Brain microvascular endothelial cell (primary cell): ENCODE data around the gene TBXA2R.
"Not testable (repeated sequence)": the region's sequence is repeated elsewhere in the genome, so short reads cannot be mapped to it uniquely, and the experiment has no call there.

ENCODE experiments used
- DNase-seq: peaks from one replicate; pipeline ENCODE4 v3.0.0-alpha.2; 2020
- H3K27ac ChIP-seq: fragments of 250-450 bp; sonication (Bioruptor Pico); 2 replicates; pipeline ENCODE4 v1.5.1; 2020; ENCODE audit warnings: mild to moderate bottlenecking, moderate library complexity
- H3K27me3 ChIP-seq: fragments of 250-450 bp; sonication (Bioruptor Pico); replicated peaks from 2 replicates; pipeline ENCODE4 v1.5.1; 2020; ENCODE audit warnings: mild to moderate bottlenecking
- H3K36me3 ChIP-seq: fragments of 250-450 bp; sonication (Bioruptor Pico); replicated peaks from 2 replicates; pipeline ENCODE4 v1.5.1; 2020; ENCODE audit warnings: mild to moderate bottlenecking
- H3K4me3 ChIP-seq: 2 replicates; pipeline ENCODE4 v1.5.1; 2011; ENCODE audit warnings: low read depth, mild to moderate bottlenecking, control low read depth, low read length, moderate library complexity
- in situ Hi-C: cut with HindIII; loops from 2 replicates; pipeline ENCODE4 v1.10.0; 2017; ENCODE audit warnings: low sequenced_read_pairs, low pct_ligation_motif_present
- TF ChIP-seq, protein P1 (sequence below): IDR thresholded peaks from 2 replicates; pipeline ENCODE4 v1.5.1; 2011; ENCODE audit warnings: low read depth, mild to moderate bottlenecking, moderate library complexity, low read length, control low read depth, inconsistent platforms; ENCODE audit errors: missing control alignments

Gene TBXA2R

DNA sequence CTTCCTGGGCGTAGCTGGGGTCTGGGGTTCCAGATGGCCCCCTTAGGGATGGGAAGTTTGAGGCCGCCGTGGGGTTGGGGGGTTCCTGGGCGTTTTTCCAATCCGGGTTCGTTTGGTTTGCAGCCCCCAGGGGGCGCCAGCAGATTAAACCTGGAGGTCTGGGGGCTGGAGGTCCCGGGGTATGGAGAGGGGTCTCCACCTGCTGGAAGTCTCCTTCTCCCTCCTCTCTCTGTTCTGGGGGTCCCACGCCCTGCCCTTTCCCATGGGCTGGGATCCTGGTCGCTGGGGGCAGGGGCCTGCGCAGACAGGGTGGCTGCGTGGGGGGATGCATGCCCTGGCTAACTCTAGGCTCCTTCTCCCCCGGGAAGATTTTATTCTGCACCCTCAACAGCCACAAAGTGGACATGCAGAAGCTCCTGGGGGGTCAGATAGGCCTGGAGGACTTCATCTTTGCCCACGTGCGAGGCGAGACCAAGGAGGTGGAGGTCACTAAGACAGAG lies 20.5 kb downstream of the TBXA2R start:
- no peak for DNase-seq
- Histone ChIP-seq H3K4me3 (peak overlapping the region; percentile 45), H3K27ac (no peak overlapping the region), H3K36me3 (no peaks in the 10 kb centered on the region), H3K27me3 (no peaks in the 10 kb centered on the region)
- TF ChIP-seq, protein P1, sequence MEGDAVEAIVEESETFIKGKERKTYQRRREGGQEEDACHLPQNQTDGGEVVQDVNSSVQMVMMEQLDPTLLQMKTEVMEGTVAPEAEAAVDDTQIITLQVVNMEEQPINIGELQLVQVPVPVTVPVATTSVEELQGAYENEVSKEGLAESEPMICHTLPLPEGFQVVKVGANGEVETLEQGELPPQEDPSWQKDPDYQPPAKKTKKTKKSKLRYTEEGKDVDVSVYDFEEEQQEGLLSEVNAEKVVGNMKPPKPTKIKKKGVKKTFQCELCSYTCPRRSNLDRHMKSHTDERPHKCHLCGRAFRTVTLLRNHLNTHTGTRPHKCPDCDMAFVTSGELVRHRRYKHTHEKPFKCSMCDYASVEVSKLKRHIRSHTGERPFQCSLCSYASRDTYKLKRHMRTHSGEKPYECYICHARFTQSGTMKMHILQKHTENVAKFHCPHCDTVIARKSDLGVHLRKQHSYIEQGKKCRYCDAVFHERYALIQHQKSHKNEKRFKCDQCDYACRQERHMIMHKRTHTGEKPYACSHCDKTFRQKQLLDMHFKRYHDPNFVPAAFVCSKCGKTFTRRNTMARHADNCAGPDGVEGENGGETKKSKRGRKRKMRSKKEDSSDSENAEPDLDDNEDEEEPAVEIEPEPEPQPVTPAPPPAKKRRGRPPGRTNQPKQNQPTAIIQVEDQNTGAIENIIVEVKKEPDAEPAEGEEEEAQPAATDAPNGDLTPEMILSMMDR, result peak; percentile 79
- in situ Hi-C loops, result no loop called here

DNA sequence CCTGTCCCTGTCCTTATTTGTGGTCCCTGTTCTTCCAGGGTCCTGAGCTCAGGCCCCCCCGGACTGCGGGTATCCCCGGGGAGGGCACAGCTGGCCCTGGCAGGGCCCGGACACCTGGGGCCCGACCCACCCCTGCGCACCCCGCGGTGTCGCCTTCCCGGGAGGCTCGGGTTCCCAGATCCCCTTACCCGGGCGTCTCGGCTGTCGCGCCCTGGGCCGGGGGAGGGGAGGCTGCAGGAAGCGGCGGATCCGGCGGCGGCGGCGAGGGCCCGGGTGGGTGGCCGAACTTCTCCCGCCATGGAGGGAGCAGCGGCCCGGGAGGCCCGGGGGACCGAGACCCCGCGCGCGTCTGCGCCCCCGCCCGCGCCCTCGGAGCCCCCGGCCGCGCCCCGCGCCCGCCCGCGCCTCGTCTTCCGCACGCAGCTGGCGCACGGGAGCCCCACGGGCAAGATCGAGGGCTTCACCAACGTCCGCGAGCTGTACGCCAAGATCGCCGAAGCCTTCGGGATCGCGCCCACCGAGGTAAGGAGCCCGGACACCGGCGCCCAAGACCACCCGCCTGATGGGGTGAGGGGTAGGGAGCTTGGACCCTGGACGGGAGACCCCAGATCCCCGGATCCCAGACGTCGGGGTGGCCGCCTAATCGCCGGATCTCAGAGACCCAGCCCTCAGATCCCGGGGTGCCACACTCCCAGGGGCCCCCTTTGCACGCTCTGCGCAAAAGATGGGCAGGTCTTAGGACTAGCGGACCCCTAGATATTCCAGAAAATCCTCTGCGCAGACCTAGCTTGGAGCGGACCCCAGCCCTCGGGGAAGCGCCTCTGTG lies 21.2 kb downstream of the TBXA2R start, which contains the start of gene GIPC3:
TSS of gene GIPC3 (plus strand) at position 178 of the 826 bp plus-strand sequence. CDS start at position 298, 120 bp downstream.
- Histone ChIP-seq H3K27ac (no peak within 1 kb of the TSS), H3K4me3 (peak within 1 kb of the TSS; percentile 45), H3K27me3 (no peaks in the 10 kb centered on the region), H3K36me3 (no peaks in the 10 kb centered on the region)
- in situ Hi-C loops, result no loop called here
- no peak for DNase-seq
- TF ChIP-seq, protein P1, result no peak

DNA sequence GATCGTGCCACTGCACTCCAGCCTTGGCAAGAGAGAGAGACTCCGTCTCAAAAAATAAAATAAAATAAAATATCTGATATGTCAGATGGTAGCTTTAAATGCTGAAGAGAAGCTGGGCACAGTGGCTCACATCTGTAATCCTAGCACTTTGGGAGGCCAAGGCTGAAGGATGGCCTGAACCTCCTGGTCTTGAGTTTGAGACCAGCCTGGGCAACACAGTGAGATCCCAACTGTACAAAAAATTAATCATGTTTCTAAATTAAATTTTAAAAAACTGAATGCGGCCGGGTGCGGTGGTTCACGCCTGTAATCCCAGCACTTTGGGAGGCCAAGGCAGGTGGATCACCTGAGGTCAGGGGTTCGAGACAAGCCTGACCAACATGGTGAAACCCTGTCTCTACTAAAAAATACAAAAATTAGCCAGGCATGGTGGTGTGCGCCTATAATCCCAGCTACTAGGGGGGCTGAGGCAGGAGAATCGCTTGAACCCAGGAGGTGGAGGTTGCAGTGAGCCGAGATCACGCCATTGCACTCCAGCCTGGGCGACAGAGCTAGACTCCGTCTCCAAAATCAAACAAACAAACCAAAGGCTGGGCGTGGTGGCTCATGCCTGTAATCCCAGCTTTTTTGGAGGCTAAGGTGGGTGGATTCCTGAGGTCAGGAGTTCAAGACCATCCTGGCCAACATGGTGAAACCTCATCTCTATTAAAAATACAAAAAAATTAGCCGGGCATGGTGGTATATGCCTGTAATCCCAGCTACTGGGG lies 22.5 kb downstream of the TBXA2R start:
- H3K27me3 ChIP-seq, H3K4me3 ChIP-seq, H3K27ac ChIP-seq, in situ Hi-C loops, H3K36me3 ChIP-seq, DNase-seq: not testable (repeated sequence)

DNA sequence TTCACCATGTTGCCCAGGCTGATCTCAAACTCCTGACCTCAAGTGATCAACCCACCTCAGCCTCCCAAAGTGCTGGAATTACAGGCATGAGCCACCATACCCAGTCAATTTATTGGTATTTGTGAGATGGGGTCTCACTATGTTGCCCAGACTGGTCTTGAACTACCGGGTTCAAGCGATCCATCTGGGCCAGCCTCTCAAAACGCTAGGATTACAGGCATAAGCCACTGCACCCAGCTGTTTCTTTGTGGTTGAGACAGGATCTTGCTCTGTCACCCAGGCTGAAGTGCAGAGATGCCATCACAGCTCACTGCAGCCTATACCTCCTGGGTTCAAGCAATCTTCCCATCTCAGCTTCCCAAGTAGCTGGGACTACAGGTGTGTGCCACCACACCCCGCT lies 24.9 kb downstream of the TBXA2R start:
- H3K27me3 ChIP-seq, DNase-seq, H3K36me3 ChIP-seq, H3K27ac ChIP-seq, in situ Hi-C loops, H3K4me3 ChIP-seq: not testable (repeated sequence)

DNA sequence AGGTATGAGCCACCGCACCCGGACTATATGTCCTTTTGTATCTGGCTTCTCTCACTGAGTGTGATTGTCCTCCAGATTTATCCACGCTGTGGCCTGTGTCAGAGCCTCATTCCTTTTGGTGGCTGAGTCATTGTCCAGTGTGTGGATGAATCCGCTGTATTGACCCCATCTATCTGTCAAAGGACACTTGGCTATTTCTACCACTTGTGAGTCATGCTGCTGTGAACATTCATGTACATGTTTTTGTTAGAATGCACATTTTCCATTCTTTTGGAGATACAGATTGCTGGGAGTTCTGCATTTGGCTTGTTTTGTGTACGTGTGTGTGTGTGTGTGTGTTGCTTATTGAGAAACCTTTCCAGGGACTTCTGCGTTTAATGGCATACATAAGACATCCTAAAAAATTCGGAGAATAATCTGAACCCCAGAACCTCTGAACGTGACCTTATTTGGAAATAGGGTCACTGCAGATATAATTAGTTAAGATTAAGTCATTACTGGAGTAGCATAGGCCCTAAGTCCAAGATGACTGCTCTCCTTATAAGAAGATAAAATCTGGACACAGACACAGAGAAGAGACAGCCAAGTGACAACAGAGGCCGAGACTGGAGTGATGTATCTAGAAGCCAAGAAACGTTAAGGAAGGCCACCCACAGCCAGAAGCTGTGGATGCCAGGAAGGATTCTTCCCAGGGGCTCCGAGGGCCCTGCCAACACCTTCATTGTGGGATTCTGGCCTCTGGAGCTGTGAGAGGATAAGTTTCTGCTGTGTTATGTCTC lies 26.3 kb downstream of the TBXA2R start:
- in situ Hi-C loops, result no loop called here
- peak; percentile 94 for DNase-seq
- Histone ChIP-seq H3K4me3 (no peak overlapping the region), H3K36me3 (peaks cover 9% of the 10 kb centered on the region), H3K27ac (peak overlapping the region; percentile 73), H3K27me3 (no peaks in the 10 kb centered on the region)
- TF ChIP-seq, protein P1, result no peak

DNA sequence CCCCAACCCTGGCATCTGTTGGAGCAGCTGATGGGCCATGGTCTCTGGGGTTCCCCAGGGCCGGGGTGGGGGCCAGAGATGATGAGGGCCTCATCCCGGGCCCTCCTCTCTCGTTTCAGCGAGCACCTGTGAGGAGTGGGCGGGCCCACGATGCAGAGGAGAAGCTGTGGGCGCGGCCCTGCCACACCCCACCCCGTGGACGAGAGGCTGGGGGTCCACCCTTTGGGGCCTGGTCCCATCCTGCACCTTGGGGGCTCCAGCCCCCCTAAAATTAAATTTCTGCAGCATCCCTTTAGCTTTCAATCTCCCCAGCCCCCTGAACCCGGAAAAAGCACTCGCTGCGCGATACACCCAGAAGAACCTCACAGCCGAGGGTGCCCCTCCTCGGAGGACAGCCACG lies 28.3 kb downstream of the TBXA2R start:
- in situ Hi-C loops, result no loop called here
- Histone ChIP-seq H3K4me3 (no peak overlapping the region), H3K27ac (no peak overlapping the region), H3K27me3 (no peaks in the 10 kb centered on the region), H3K36me3 (peaks cover 14% of the 10 kb centered on the region)
- no peak for DNase-seq
- TF ChIP-seq, protein P1, result no peak
